ENCODE results near the gene STK24. TPM values are rescaled to one million over a fixed set of nuclear protein-coding genes. Genes with fewer than 3 reads are reported as not detected.
"Not testable (repeated sequence)": the region's sequence is repeated elsewhere in the genome, so short reads cannot be mapped to it uniquely, and the experiment has no call there.

Gene STK24
- polyA plus RNA-seq: 22.9 TPM

DNA sequence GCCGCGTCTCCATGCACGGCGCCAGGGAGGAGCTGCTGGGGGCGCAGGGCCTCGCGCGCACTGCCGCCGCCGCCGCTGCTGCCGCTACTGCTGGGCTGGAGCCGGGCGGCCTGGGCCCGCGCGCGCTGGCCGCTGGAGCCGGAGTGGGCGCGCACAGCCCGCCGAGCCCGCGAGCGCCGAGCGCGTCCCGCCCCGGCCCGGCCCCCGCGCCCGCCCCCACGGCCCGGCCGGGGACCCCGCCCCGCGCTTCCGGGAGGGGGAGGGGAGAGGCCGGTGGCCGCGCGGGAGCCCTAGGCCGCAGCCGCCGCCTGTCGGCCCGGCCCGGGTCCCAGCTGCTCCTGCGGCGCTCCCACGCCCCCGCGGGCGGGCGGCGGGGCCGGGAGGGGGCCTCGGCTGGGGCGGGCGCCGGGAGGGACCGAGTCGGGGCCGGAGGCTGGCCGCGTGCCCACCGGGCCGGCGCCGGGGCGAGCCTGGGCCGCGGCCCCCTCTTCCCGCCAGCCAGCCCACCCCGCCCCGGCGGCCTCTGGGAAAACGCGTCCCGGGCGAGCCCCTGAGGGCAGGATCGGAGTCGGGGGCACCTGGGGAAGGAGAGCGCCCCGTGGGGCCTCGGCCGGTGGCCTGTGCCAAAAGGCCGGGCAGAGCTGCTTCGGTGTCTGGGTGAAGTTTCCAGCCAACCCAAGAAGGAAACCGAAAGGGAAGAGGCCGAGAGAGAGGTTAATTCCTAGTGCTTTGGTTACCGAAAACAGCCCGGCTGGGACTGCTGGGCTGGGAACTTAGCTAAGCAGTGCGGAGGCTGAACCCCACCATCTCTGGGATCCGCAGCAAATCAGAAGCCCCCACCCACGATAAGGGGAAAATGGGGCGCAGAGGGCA is at the start of gene STK24:
Gene STK24 (minus strand): TSS at position 145 of the 873 bp plus-strand sequence. CDS start 321 bp downstream, outside the sequence.
- Mint-ChIP-seq H3K27me3 (no peaks in the 10 kb centered on the region), H3K4me1 (peaks cover 33 to 35% (median 33%) of the 10 kb centered on the region in 3 donors), H3K4me3 (peak within 1 kb of the TSS; percentile 69 to 96 (median 94)), H3K9me3 (no peaks in the 10 kb centered on the region), H3K27ac (peak within 1 kb of the TSS; percentile 94 to 97 (median 97)), H3K36me3 (peaks cover 3% of the 10 kb centered on the region)

GRCh38 chr13:98626298-98626935 is 49.5 kb upstream of the STK24 start:
- H3K27me3 Mint-ChIP-seq: peaks cover 1% of the 10 kb centered on the region
- no peak overlapping the region for H3K27ac Mint-ChIP-seq
- H3K4me1 Mint-ChIP-seq: peaks cover 0 to 2% (median 0%) of the 10 kb centered on the region in 3 donors
- peaks cover 1% of the 10 kb centered on the region for H3K36me3 Mint-ChIP-seq
- H3K4me3 Mint-ChIP-seq: no peak overlapping the region
- H3K9me3 Mint-ChIP-seq: peaks cover 0 to 3% (median 0%) of the 10 kb centered on the region in 3 donors

- not testable (repeated sequence) for H3K4me1 Mint-ChIP-seq, H3K9me3 Mint-ChIP-seq, H3K27ac Mint-ChIP-seq
Measured at GRCh38 chr13:98624589-98624988, 47.7 kb upstream of the STK24 start.

DNA sequence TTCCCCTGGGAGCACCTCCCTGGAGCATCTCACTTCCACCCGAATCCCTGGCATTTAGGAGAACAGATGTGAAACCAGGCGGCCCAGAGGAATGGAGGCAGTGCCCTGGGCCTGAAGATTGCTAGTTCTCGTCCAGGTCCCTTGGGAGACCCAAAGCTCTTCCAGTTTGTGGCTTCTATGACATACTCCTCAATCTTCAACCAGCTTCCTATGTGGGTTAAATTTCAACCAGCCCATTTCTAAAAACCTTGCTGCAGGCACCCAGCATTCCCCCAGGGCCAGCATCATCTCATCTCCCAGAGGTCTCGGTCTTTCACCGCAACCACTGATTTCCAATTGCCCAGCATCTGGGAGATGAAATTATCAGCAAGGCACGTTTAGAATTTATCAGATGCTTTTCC is 46.0 kb upstream of the STK24 start:
- peaks cover 0 to 2% (median 0%) of the 10 kb centered on the region in 3 donors for H3K4me1 Mint-ChIP-seq
- no peaks in the 10 kb centered on the region for H3K36me3 Mint-ChIP-seq
- no peaks in the 10 kb centered on the region for H3K9me3 Mint-ChIP-seq
- peak overlapping the region in 1 of 4 donors; percentile 65 for H3K4me3 Mint-ChIP-seq
- peaks cover 5% of the 10 kb centered on the region for H3K27me3 Mint-ChIP-seq
- no peak overlapping the region for H3K27ac Mint-ChIP-seq

More at GRCh38 chr13:98624589-98624988, 47.7 kb upstream of the STK24 start:
- H3K4me3 Mint-ChIP-seq, H3K36me3 Mint-ChIP-seq, H3K27me3 Mint-ChIP-seq: not testable (repeated sequence)

- Mint-ChIP-seq H3K36me3 (no peaks in the 10 kb centered on the region), H3K27me3 (peaks cover 5% of the 10 kb centered on the region), H3K4me3 (no peak overlapping the region), H3K4me1 (no peaks in the 10 kb centered on the region), H3K27ac (no peak overlapping the region), H3K9me3 (no peaks in the 10 kb centered on the region)
Measured at GRCh38 chr13:98619556-98619955, 42.6 kb upstream of the STK24 start.

GRCh38 chr13:98615595-98615994 is 38.7 kb upstream of the STK24 start:
- not testable (repeated sequence) for H3K27me3 Mint-ChIP-seq, H3K4me1 Mint-ChIP-seq, H3K36me3 Mint-ChIP-seq, H3K9me3 Mint-ChIP-seq, H3K27ac Mint-ChIP-seq, H3K4me3 Mint-ChIP-seq

GRCh38 chr13:98613591-98613990 is 36.7 kb upstream of the STK24 start:
- Mint-ChIP-seq H3K27ac (no peak overlapping the region), H3K36me3 (no peaks in the 10 kb centered on the region), H3K9me3 (no peaks in the 10 kb centered on the region), H3K27me3 (peaks cover 4% of the 10 kb centered on the region), H3K4me1 (peaks cover 0 to 3% (median 0%) of the 10 kb centered on the region in 3 donors), H3K4me3 (no peak overlapping the region)

DNA sequence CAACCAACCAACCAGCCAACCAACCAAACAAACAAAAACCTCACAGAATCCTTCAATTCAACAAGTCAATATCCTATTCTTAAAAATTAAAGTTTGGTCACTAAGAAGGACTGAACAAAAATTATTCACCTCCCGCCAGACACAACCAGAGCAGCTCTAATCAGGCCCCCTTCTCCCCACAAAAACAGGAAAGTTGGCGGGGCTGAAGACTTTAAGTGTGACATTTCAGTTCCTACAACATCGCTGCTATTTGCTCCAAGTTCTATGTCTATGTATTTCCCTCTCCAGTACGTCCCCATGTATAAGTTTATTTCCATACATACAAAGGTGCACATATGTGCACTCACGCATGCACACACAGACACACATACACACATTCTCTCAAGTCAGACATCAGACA is 32.8 kb upstream of the STK24 start:
- Mint-ChIP-seq H3K36me3 (no peaks in the 10 kb centered on the region), H3K27ac (no peak overlapping the region), H3K9me3 (no peaks in the 10 kb centered on the region)

DNA sequence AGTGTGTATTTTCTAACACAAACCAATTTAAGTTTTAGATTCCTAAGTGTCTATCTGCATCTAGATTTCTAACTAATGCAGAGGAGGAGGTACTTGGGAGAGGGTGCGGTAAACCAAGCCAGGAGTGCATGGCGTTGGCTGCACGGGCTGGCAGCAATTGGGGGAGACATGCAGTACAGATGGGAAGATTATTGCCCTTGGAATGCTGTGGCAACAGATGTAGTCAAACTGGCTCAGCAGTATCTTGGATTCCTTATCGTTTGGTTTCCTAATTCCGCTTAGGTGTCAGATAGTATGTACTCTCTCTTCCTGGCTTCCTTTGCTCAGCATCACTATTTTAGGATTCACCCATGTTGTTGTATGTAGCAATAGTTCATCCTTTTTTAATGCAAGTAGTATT is 29.4 kb upstream of the STK24 start:
- Mint-ChIP-seq H3K27me3 (no peaks in the 10 kb centered on the region), H3K4me3 (no peak overlapping the region), H3K4me1 (peaks cover 0 to 3% (median 0%) of the 10 kb centered on the region in 3 donors), H3K9me3 (no peaks in the 10 kb centered on the region), H3K36me3 (no peaks in the 10 kb centered on the region), H3K27ac (no peak overlapping the region)

More for the DNA sequence above, 32.8 kb upstream of the STK24 start:
- Mint-ChIP-seq H3K4me3 (no peak overlapping the region), H3K4me1 (peaks cover 0 to 3% (median 0%) of the 10 kb centered on the region in 3 donors), H3K27me3 (peaks cover 3% of the 10 kb centered on the region)

DNA sequence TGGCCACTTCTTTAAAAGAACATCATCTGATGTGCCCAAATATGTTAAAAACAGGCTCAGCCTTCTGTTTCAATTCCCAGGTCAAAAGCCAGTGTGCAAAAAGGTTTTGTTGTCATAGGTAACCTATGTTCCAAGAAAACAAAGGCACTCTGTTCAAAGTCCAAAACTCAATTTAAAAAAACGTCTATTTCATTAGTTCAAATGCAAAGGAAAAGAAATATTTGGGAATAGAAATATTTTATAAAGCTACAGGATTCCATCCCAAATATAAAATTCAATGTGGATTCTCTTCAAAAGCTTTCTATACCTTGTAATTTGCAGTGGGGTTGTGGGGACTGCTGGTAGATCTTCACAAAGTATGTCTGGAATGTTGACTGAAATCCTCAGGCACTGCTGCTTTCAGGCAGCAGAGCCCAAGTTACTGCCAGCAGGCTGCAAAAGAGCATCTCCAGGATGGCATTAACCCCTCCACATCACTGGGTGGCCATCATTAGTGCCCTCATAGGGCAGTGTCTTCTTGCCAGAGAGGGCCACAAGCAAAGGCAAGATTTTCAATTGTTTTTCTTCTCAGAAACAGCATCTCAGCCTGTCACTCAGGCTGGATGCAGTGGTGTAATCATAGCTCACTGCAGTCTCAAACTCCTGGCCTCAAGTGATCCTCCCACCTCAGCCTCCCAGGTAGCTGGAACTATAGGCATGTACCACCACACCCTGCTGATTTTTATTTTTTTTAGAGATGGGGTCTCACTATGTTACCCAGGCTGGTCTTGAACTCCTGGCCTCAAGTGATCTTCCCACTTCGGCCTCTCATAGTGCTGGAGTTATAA is 22.8 kb upstream of the STK24 start:
- Mint-ChIP-seq H3K4me3 (no peak overlapping the region), H3K4me1 (peaks cover 0 to 3% (median 2%) of the 10 kb centered on the region in 3 donors), H3K27me3 (no peaks in the 10 kb centered on the region), H3K9me3 (no peaks in the 10 kb centered on the region), H3K36me3 (no peaks in the 10 kb centered on the region), H3K27ac (no peak overlapping the region)

- Mint-ChIP-seq H3K4me3 (no peak overlapping the region), H3K4me1 (peaks cover 0 to 3% (median 2%) of the 10 kb centered on the region in 3 donors), H3K36me3 (no peaks in the 10 kb centered on the region), H3K27me3 (no peaks in the 10 kb centered on the region), H3K27ac (peak overlapping the region in 1 of 3 donors; percentile 12), H3K9me3 (no peaks in the 10 kb centered on the region)
Measured at GRCh38 chr13:98598043-98598442, 21.1 kb upstream of the STK24 start.

DNA sequence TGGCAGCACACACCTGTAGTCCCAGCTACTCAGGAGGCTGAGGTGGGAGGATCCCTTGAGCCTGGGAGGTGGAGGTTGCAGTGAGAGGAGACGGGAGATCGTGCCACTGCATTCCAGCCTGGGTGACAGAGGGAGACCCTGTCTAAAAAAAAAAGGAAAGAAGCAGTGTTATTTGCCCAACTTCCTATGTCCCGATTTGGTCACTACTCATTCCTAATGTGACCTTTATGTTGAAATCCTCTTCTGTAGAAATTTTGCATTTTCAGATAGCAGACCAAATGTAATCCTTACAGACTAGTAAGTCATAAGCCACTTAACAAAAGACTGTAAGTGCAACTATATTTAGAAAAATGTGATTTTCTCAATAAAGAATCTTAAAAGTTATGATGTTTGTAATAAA is 18.2 kb upstream of the STK24 start:
- peaks cover 0 to 3% (median 2%) of the 10 kb centered on the region in 3 donors for H3K4me1 Mint-ChIP-seq
- no peaks in the 10 kb centered on the region for H3K27me3 Mint-ChIP-seq
- H3K9me3 Mint-ChIP-seq: no peaks in the 10 kb centered on the region
- no peak overlapping the region for H3K27ac Mint-ChIP-seq
- H3K36me3 Mint-ChIP-seq: no peaks in the 10 kb centered on the region
- H3K4me3 Mint-ChIP-seq: no peak overlapping the region

- H3K9me3 Mint-ChIP-seq: peaks cover 0 to 3% (median 0%) of the 10 kb centered on the region in 3 donors
- H3K27me3 Mint-ChIP-seq: no peaks in the 10 kb centered on the region
- peaks cover 0 to 2% (median 1%) of the 10 kb centered on the region in 3 donors for H3K4me1 Mint-ChIP-seq
- no peak overlapping the region for H3K4me3 Mint-ChIP-seq
- no peak overlapping the region for H3K27ac Mint-ChIP-seq
- H3K36me3 Mint-ChIP-seq: no peaks in the 10 kb centered on the region
Measured at GRCh38 chr13:98592362-98592732, 15.4 kb upstream of the STK24 start.

GRCh38 chr13:98591721-98592361 is 14.9 kb upstream of the STK24 start:
- Mint-ChIP-seq H3K9me3 (peaks cover 0 to 3% (median 0%) of the 10 kb centered on the region in 3 donors), H3K4me1 (peaks cover 0 to under 1% (median 0%) of the 10 kb centered on the region in 3 donors), H3K36me3 (no peaks in the 10 kb centered on the region), H3K27ac (no peak overlapping the region), H3K27me3 (no peaks in the 10 kb centered on the region), H3K4me3 (no peak overlapping the region)

Measured in IgD-negative memory B cell (primary cell).